Measurements from ENCODE around the gene ATXN1.

- no peak for TF ChIP-seq EP300 (IDR thresholded peaks at IDR 0.05; ENCODE audit: low read depth)
- no peak for TF ChIP-seq CTCF (IDR thresholded peaks at IDR 0.05)
- TF ChIP-seq POLR2A (IDR thresholded peaks at IDR 0.05) = no peak
Observed at GRCh38 chr6:16274885-16275589, 486.2 kb downstream of the ATXN1 start.

Measured in transverse colon (tissue), 3 donors.